ENCODE results near the gene GLRB. TPM values are rescaled to one million over a fixed set of nuclear protein-coding genes. Genes with fewer than 3 reads are reported as not detected.
A peak's percentile ranks its signal among the peaks of the same experiment; 100 is the strongest.
"Not testable (repeated sequence)": the region's sequence is repeated elsewhere in the genome, so short reads cannot be mapped to it uniquely, and the experiment has no call there.

GLRB gene
- total RNA-seq (2014; rRNA removed; shearing (Covaris generic)) = 2.0 and 4.2 TPM in 2 replicates

GRCh38 chr4:157075811-157076577 is at the start of gene GLRB:
TSS of gene GLRB (plus strand) at chr4:157076150. CDS start at chr4:157078025, 1,875 bp downstream.
- DNase-seq (ENCODE audit: low spot score) = peak; percentile 2

GRCh38 chr4:157035471-157035870 is 40.5 kb upstream of the GLRB start:
- DNase-seq (ENCODE audit: low spot score) = no peak

GRCh38 chr4:157040405-157040804 is 35.5 kb upstream of the GLRB start:
- DNase-seq (ENCODE audit: low spot score) = no peak

- peak; percentile 39 for DNase-seq (ENCODE audit: low spot score)
Measured at GRCh38 chr4:157043131-157043530, 32.8 kb upstream of the GLRB start.

- DNase-seq (ENCODE audit: low spot score) = peak; percentile 78
Measured at GRCh38 chr4:157045507-157046127, 30.3 kb upstream of the GLRB start.

- no peak for DNase-seq (ENCODE audit: low spot score)
Measured at GRCh38 chr4:157048248-157048647, 27.7 kb upstream of the GLRB start.

- no peak for DNase-seq (ENCODE audit: low spot score)
Measured at GRCh38 chr4:157050561-157050960, 25.4 kb upstream of the GLRB start.

- DNase-seq (ENCODE audit: low spot score) = peak; percentile 16
Measured at GRCh38 chr4:157052429-157053040, 23.4 kb upstream of the GLRB start.

GRCh38 chr4:157057218-157057617 is 18.7 kb upstream of the GLRB start:
- no peak for DNase-seq (ENCODE audit: low spot score)

GRCh38 chr4:157058899-157059298 is 17.1 kb upstream of the GLRB start:
- not testable (repeated sequence) for DNase-seq (ENCODE audit: low spot score)

- no peak for DNase-seq (ENCODE audit: low spot score)
Measured at GRCh38 chr4:157072002-157072401, 3.9 kb upstream of the GLRB start.

- DNase-seq (ENCODE audit: low spot score) = no peak
Measured at GRCh38 chr4:157075401-157075800, 549 bp upstream of the GLRB start.

- DNase-seq (ENCODE audit: low spot score) = no peak
Measured at GRCh38 chr4:157076578-157076947, 613 bp downstream of the GLRB start.

- no peak for DNase-seq (ENCODE audit: low spot score)
Measured at GRCh38 chr4:157079441-157079840, 3.5 kb downstream of the GLRB start.

GRCh38 chr4:157080605-157081004 is 4.7 kb downstream of the GLRB start:
- DNase-seq (ENCODE audit: low spot score) = no peak

GRCh38 chr4:157095716-157096115 is 19.8 kb downstream of the GLRB start:
- no peak for DNase-seq (ENCODE audit: low spot score)

- DNase-seq (ENCODE audit: low spot score) = no peak
Measured at GRCh38 chr4:157096439-157096838, 20.5 kb downstream of the GLRB start.

GRCh38 chr4:157099506-157099905 is 23.6 kb downstream of the GLRB start:
- DNase-seq (ENCODE audit: low spot score) = no peak

- no peak for DNase-seq (ENCODE audit: low spot score)
Measured at GRCh38 chr4:157104541-157104940, 28.6 kb downstream of the GLRB start.

GRCh38 chr4:157114671-157115070 is 38.7 kb downstream of the GLRB start:
- no peak for DNase-seq (ENCODE audit: low spot score)

GRCh38 chr4:157115613-157116335 is 39.8 kb downstream of the GLRB start:
- DNase-seq (ENCODE audit: low spot score) = peak; percentile 30

- no peak for DNase-seq (ENCODE audit: low spot score)
Measured at GRCh38 chr4:157121401-157121800, 45.5 kb downstream of the GLRB start.
